Smooth muscle cell (in vitro differentiated cells): ENCODE results near the gene PFKFB4. TPM values are rescaled to one million over a fixed set of nuclear protein-coding genes. Genes with fewer than 3 reads are reported as not detected.

Experiments
- DNase-seq: peaks from one replicate; lab custom pipeline; 2025; ENCODE audit not compliant: unreplicated experiment; lab: John Stamatoyannopoulos, UW
- H2AFZ ChIP-seq: fragments of 200-600 bp; sonication (generic); 2 replicates; pipeline ENCODE4 v1.6.0; 2016; ENCODE audit warnings: antibody characterized with exemption, low read depth, mild to moderate bottlenecking
- H3F3A ChIP-seq: fragments of 200-600 bp; sonication (generic); 2 replicates; pipeline ENCODE4 v1.6.0; 2017; ENCODE audit warnings: antibody characterized with exemption, low read depth
- H3K27ac ChIP-seq: fragments of 200-600 bp; sonication (generic); 2 replicates; pipeline ENCODE4 v1.5.1; 2016; ENCODE audit warnings: low read depth, mild to moderate bottlenecking
- H3K27me3 ChIP-seq: fragments of 200-600 bp; sonication (generic); 2 replicates; pipeline ENCODE4 v1.6.1; 2016; ENCODE audit warnings: low read depth, mild to moderate bottlenecking
- H3K36me3 ChIP-seq: fragments of 200-600 bp; sonication (generic); 2 replicates; pipeline ENCODE4 v1.5.1; 2016; ENCODE audit warnings: low read depth
- H3K4me1 ChIP-seq: fragments of 200-600 bp; sonication (generic); 2 replicates; pipeline ENCODE4 v1.5.1; 2016; ENCODE audit warnings: low read depth
- H3K4me2 ChIP-seq: fragments of 200-600 bp; sonication (generic); 2 replicates; pipeline ENCODE4 v1.6.0; 2016; ENCODE audit warnings: mild to moderate bottlenecking
- H3K4me3 ChIP-seq: fragments of 200-600 bp; sonication (generic); 2 replicates; pipeline ENCODE4 v1.5.1; 2016; ENCODE audit warnings: mild to moderate bottlenecking
- H3K79me2 ChIP-seq: fragments of 200-600 bp; sonication (generic); 2 replicates; pipeline ENCODE4 v1.6.0; 2016; ENCODE audit warnings: low read depth, mild to moderate bottlenecking
- H3K9ac ChIP-seq: fragments of 200-600 bp; sonication (generic); 2 replicates; pipeline ENCODE4 v1.6.0; 2016; ENCODE audit warnings: low read depth
- H3K9me3 ChIP-seq: fragments of 200-600 bp; sonication (generic); replicated peaks from 2 replicates; pipeline ENCODE4 v1.5.1; 2016; ENCODE audit warnings: low read depth
- H4K20me1 ChIP-seq: fragments of 200-600 bp; sonication (generic); 2 replicates; pipeline ENCODE4 v1.6.0; 2016; ENCODE audit warnings: low read depth
- CTCF ChIP-seq: fragments of 200-600 bp; sonication (generic); IDR thresholded peaks from 2 replicates; pipeline ENCODE4 v1.5.1; 2017; ENCODE audit warnings: borderline replicate concordance, mild to moderate bottlenecking, antibody characterized with exemption; ENCODE audit not compliant: insufficient read depth, poor library complexity, severe bottlenecking
- WGBS: methylation state at CpG from one replicate; pipeline ENCODE4 v1.1.7; 2016; ENCODE audit warnings: low lambda C conversion rate; 5-methylcytosine and 5-hydroxymethylcytosine counted together
- polyA plus RNA-seq: library from polyadenylated mRNA; unstranded; fragments of >200 nt; fragmentation: Nextera tagmentation; extraction: Ambion mirVana; gene quantifications from 2 replicates; pipeline ENCODE4 v1.2.1, GENCODE V29; 2016
- total RNA-seq: library from RNA; depleted of rRNA; stranded (reverse); fragments of >200 nt; gene quantifications from 2 replicates; pipeline ENCODE4 v1.2.3, GENCODE V29; 2014

PFKFB4 gene
- 41.4 and 48.8 TPM in 2 replicates for total RNA-seq
- 37.4 and 47.7 TPM in 2 replicates for polyA plus RNA-seq

- H3K27me3 ChIP-seq: no peaks in the 10 kb centered on the region
- H3K4me3 ChIP-seq: peak within 1 kb of the TSS; percentile 79
- WGBS: 2% methylated on average over 52 of the region's 53 CpGs
- no peak for TF ChIP-seq CTCF
- H4K20me1 ChIP-seq: peaks cover 42% of the 10 kb centered on the region
- peaks cover 29% of the 10 kb centered on the region for H3F3A ChIP-seq
- peak; percentile 98 for DNase-seq
- H3K4me1 ChIP-seq: peaks cover 34% of the 10 kb centered on the region
- no peaks in the 10 kb centered on the region for H3K36me3 ChIP-seq
- peak within 1 kb of the TSS; percentile 47 for H3K9ac ChIP-seq
- peaks cover 44% of the 10 kb centered on the region for H3K79me2 ChIP-seq
- H3K27ac ChIP-seq: peak within 1 kb of the TSS; percentile 43
- no peak within 1 kb of the TSS for H2AFZ ChIP-seq
- peak within 1 kb of the TSS; percentile 94 for H3K4me2 ChIP-seq
- H3K9me3 ChIP-seq: no peaks in the 10 kb centered on the region
Measured at GRCh38 chr3:48556796-48557626, at the start of gene PFKFB4. TSS of gene PFKFB4 (minus strand) at chr3:48556803. CDS start at chr3:48556777, 26 bp downstream.

- peaks cover 16% of the 10 kb centered on the region for H4K20me1 ChIP-seq
- no peak overlapping the region for H3K4me2 ChIP-seq
- no peaks in the 10 kb centered on the region for H3K27me3 ChIP-seq
- peaks cover 7% of the 10 kb centered on the region for H3K36me3 ChIP-seq
- peaks cover 10% of the 10 kb centered on the region for H3K79me2 ChIP-seq
- DNase-seq: no peak
- H3F3A ChIP-seq: peaks cover 33% of the 10 kb centered on the region
- H3K27ac ChIP-seq: no peak overlapping the region
- WGBS: 95% methylated on average over 2 of the region's 2 CpGs
- H3K9ac ChIP-seq: no peak overlapping the region
- no peaks in the 10 kb centered on the region for H3K9me3 ChIP-seq
- H3K4me3 ChIP-seq: no peak overlapping the region
- no peak overlapping the region for H2AFZ ChIP-seq
- H3K4me1 ChIP-seq: peaks cover 13% of the 10 kb centered on the region
- no peak for TF ChIP-seq CTCF
Measured at GRCh38 chr3:48601622-48601994, 45.0 kb upstream of the PFKFB4 start.

- no peak overlapping the region for H3K4me3 ChIP-seq
- H3K9ac ChIP-seq: no peak overlapping the region
- H3K9me3 ChIP-seq: no peaks in the 10 kb centered on the region
- H4K20me1 ChIP-seq: peaks cover 10% of the 10 kb centered on the region
- peaks cover 40% of the 10 kb centered on the region for H3F3A ChIP-seq
- no peak overlapping the region for H3K4me2 ChIP-seq
- peaks cover 13% of the 10 kb centered on the region for H3K4me1 ChIP-seq
- H3K27ac ChIP-seq: peak overlapping the region; percentile 100
- WGBS: 97% methylated on average over 19 of the region's 19 CpGs
- DNase-seq: no peak
- H3K27me3 ChIP-seq: no peaks in the 10 kb centered on the region
- H3K79me2 ChIP-seq: peaks cover 4% of the 10 kb centered on the region
- peaks cover 7% of the 10 kb centered on the region for H3K36me3 ChIP-seq
- no peak overlapping the region for H2AFZ ChIP-seq
- TF ChIP-seq CTCF: no peak
Measured at GRCh38 chr3:48600711-48601621, 44.4 kb upstream of the PFKFB4 start.
